Activated CD8-positive, alpha-beta T cell treated with anti-CD3 and anti-CD28 coated beads for 36 hours (primary cell): ENCODE measurements around the gene TLE1. TPM values are rescaled to one million over a fixed set of nuclear protein-coding genes. Genes with fewer than 3 reads are reported as not detected.
"Not testable (repeated sequence)": the region's sequence is repeated elsewhere in the genome, so short reads cannot be mapped to it uniquely, and the experiment has no call there.

Experiments used
- ATAC-seq: fragments of 200-7000 bp; cut with Tn5 transposase; one replicate; pipeline ENCODE4 v1.10.0; 2021; ENCODE audit warnings: mild to moderate bottlenecking, moderate library complexity
- CTCF ChIA-PET: fragments of 350-600 bp; sonication (Branson Sonifier 250); formaldehyde crosslinking; loops from one replicate; lab custom pipeline; 2021; ENCODE audit warnings: antibody characterized with exemption; lab: Charles Lee
- POLR2A ChIA-PET: fragments of 350-600 bp; sonication (Branson Sonifier 250); formaldehyde crosslinking; loops from one replicate; lab custom pipeline; 2021; ENCODE audit warnings: antibody characterized with exemption; lab: Charles Lee
- DNase-seq: peaks from one replicate; pipeline ENCODE4 v3.0.0-alpha.2; 2020
- H3K27ac Mint-ChIP-seq: one replicate; pipeline ENCODE4 v1.8.0; 2021; ENCODE audit warnings: mild to moderate bottlenecking, mixed read lengths
- H3K27me3 Mint-ChIP-seq: one replicate; pipeline ENCODE4 v1.8.0; 2021; ENCODE audit warnings: mixed read lengths
- H3K36me3 Mint-ChIP-seq: one replicate; pipeline ENCODE4 v1.8.0; 2021; ENCODE audit warnings: low read depth, mixed read lengths
- H3K4me1 Mint-ChIP-seq: one replicate; pipeline ENCODE4 v1.8.0; 2021; ENCODE audit warnings: low read depth, mixed read lengths
- H3K4me3 Mint-ChIP-seq: one replicate; pipeline ENCODE4 v1.8.0; 2021; ENCODE audit warnings: mild to moderate bottlenecking, moderate library complexity, mixed read lengths
- H3K9me3 Mint-ChIP-seq: one replicate; pipeline ENCODE4 v1.8.0; 2021; ENCODE audit warnings: mixed read lengths
- intact Hi-C: fragments of 100-400 bp; cut with micrococcal nuclease; formaldehyde crosslinking; loops from one replicate; pipeline ENCODE4 v1.10.0; 2022
- total RNA-seq, 2 experiments: library from RNA; stranded (reverse); gene quantifications; one replicate each; pipeline ENCODE4 v1.2.3, GENCODE V29; 2021
- TF ChIP-seq, protein P1 (sequence below): fragments of 200-600 bp; IDR thresholded peaks from one replicate; pipeline ENCODE4 v1.8.0; 2022; ENCODE audit warnings: antibody characterized with exemption, mild to moderate bottlenecking

The TLE1 gene
- total RNA-seq, 2 experiments from 2014 or later = 0.20 to 0.29 TPM

DNA sequence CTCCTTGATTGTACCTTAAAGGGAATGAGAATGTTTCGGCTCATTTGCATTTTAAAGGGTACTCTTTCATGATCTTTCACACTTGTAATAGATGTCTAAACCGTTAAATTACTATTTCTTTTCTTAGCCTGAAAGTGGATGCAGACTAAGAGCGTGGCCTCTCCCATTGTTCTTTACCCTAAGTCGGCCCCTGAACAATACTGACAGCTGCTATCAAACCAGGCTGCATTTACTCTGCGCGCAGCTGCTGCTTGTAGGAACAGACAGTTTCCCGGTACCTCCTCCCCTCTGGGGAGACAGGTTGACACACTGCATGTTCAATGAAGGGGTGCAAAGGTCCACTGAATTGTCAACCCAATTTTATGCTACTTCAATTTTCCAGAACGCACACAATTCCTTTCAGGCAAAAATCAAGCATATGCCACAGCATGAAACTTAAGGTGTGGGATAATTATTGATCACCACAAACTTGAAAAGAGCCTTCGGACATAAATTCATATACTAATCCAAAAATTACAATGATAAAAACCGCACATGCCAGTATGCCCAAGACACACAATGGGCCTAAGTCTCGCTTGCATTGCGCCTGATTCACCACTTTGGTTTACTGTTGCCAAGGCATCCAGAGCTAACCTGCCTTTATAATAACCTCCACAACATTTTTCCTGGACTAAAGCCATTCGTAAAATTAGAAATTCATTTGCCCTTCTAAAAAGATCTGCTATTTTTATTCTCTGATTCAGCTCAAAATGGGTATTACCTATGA, 39.7 kb downstream of the TLE1 start:
- no peak for ATAC-seq
- Mint-ChIP-seq H3K27ac (no peak overlapping the region), H3K4me1 (no peaks in the 10 kb centered on the region), H3K4me3 (no peak overlapping the region), H3K9me3 (no peaks in the 10 kb centered on the region), H3K27me3 (no peaks in the 10 kb centered on the region), H3K36me3 (no peaks in the 10 kb centered on the region)
- intact Hi-C loops = no loop called here
- TF ChIP-seq, protein P1, sequence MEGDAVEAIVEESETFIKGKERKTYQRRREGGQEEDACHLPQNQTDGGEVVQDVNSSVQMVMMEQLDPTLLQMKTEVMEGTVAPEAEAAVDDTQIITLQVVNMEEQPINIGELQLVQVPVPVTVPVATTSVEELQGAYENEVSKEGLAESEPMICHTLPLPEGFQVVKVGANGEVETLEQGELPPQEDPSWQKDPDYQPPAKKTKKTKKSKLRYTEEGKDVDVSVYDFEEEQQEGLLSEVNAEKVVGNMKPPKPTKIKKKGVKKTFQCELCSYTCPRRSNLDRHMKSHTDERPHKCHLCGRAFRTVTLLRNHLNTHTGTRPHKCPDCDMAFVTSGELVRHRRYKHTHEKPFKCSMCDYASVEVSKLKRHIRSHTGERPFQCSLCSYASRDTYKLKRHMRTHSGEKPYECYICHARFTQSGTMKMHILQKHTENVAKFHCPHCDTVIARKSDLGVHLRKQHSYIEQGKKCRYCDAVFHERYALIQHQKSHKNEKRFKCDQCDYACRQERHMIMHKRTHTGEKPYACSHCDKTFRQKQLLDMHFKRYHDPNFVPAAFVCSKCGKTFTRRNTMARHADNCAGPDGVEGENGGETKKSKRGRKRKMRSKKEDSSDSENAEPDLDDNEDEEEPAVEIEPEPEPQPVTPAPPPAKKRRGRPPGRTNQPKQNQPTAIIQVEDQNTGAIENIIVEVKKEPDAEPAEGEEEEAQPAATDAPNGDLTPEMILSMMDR = no peak
- ChIA-PET CTCF (no interaction called here), POLR2A (no interaction called here)
- no peak for DNase-seq

DNA sequence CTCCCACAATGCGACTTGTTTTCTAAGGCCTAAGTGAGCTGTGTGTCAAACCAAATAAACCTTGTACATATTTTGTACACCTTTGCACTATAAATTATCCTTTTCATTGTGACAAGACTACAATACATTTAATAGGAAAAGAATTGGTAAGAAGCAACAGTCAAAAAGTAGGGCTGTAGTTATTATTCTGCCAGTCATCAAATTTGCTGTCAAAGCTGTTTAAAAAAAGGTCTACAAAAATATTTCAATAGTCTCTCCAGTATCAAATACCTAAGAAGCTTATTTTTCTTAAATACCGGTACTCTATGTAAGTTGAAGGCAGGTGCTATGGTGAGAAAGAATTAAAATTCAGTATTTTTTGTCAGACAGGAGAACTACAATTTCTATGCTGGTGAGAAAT, 40.5 kb downstream of the TLE1 start:
- no peak overlapping the region for H3K27ac Mint-ChIP-seq
- POLR2A ChIA-PET = no interaction called here
- intact Hi-C loops = no loop called here
- ATAC-seq (no peak), DNase-seq (no peak)
- H3K36me3 Mint-ChIP-seq = no peaks in the 10 kb centered on the region
- no peaks in the 10 kb centered on the region for H3K4me1 Mint-ChIP-seq
- H3K9me3 Mint-ChIP-seq = no peaks in the 10 kb centered on the region
- CTCF ChIA-PET = no interaction called here
- no peaks in the 10 kb centered on the region for H3K27me3 Mint-ChIP-seq
- H3K4me3 Mint-ChIP-seq = no peak overlapping the region
- TF ChIP-seq, protein P1 = no peak

DNA sequence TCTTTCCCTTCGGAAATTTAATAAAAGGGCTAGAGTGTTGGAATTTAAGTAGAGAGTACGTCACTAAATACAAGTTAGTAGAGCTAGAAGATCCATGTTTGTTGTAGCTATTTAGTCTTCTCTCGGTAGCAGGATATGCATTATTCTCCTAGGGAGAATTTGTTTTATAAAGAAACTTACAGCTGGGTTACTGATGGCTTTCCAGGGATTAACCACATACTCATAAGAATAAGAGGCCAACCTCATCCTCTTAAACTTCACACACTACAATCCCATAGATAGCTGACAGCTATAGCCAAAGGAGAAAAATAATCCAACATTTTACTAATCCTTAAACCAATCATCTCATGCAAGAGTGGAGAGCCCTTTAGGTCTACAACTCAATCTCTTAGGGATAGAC, 43.0 kb downstream of the TLE1 start:
- no peaks in the 10 kb centered on the region for H3K9me3 Mint-ChIP-seq
- intact Hi-C loops = no loop called here
- H3K27me3 Mint-ChIP-seq = no peaks in the 10 kb centered on the region
- DNase-seq = no peak
- CTCF ChIA-PET = no interaction called here
- no peak overlapping the region for H3K4me3 Mint-ChIP-seq
- TF ChIP-seq, protein P1 = no peak
- POLR2A ChIA-PET = no interaction called here
- no peak overlapping the region for H3K27ac Mint-ChIP-seq
- ATAC-seq = no peak
- H3K36me3 Mint-ChIP-seq = no peaks in the 10 kb centered on the region
- H3K4me1 Mint-ChIP-seq = no peaks in the 10 kb centered on the region

DNA sequence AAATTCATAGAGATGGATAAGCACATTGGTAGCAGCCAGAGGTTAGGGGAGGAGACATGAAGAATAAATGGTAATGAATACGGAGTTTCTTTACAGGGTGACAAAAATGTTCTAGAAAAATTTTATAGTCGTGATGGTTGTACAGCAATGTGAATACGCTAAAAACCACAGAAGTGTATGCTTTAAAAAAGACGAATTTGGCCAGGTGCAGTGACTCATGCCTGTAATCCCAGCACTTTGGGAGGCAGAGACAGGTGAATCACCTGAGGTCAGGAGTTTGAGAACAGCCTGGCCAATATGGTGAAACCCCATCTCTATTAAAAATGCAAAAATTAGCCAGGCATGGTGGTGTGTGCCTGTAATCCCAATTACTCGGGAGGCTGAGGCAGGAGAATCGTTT, 44.8 kb downstream of the TLE1 start:
- H3K9me3 Mint-ChIP-seq, CTCF ChIA-PET, ATAC-seq: not testable (repeated sequence)

DNA sequence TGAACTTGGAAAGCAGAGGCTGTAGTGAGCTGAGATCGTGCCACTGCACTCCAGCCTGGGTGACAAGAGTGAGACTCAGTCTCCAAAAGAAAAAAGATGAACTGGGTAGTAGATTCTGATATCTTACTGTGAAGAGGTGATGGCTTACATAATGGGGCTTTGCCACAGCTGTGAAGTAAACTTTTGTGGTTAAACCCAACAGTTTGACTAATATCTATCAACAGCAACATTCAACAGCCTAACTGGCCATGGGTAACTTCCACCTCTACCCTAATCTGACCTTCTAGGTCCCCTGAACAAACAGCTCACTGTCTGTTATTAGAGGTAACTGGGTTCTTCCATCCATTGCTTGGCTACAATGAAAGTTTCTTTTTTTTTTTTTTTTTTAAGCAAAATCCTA, 52.1 kb downstream of the TLE1 start:
- no peaks in the 10 kb centered on the region for H3K9me3 Mint-ChIP-seq
- TF ChIP-seq, protein P1 = no peak
- H3K4me1 Mint-ChIP-seq = no peaks in the 10 kb centered on the region
- H3K27me3 Mint-ChIP-seq = no peaks in the 10 kb centered on the region
- intact Hi-C loops = no loop called here
- ATAC-seq (no peak), DNase-seq (no peak)
- no peak overlapping the region for H3K27ac Mint-ChIP-seq
- ChIA-PET POLR2A (no interaction called here), CTCF (no interaction called here)
- H3K4me3 Mint-ChIP-seq = no peak overlapping the region
- no peaks in the 10 kb centered on the region for H3K36me3 Mint-ChIP-seq

More for the DNA sequence above, 44.8 kb downstream of the TLE1 start:
- H3K4me3 Mint-ChIP-seq, H3K36me3 Mint-ChIP-seq, H3K27me3 Mint-ChIP-seq, H3K27ac Mint-ChIP-seq, intact Hi-C loops, DNase-seq, POLR2A ChIA-PET, H3K4me1 Mint-ChIP-seq: not testable (repeated sequence)
